ENCODE data around the gene NDUFAF7. TPM values are rescaled to one million over a fixed set of nuclear protein-coding genes. Genes with fewer than 3 reads are reported as not detected.
"Not testable (repeated sequence)": the region's sequence is repeated elsewhere in the genome, so short reads cannot be mapped to it uniquely, and the experiment has no call there.

Gene NDUFAF7
- total RNA-seq, 1 experiment from 2014 or later: 103 TPM

GRCh38 chr2:37205689-37206341, 25.6 kb upstream of the NDUFAF7 start:
- H3T11ph ChIP-seq (ENCODE audit: low read length): no peak overlapping the region
- WGBS (ENCODE audit: extremely low coverage, insufficient read length, low lambda C conversion rate): no CpG with 5 or more reads among the region's 5 CpGs
- H3K56ac ChIP-seq (ENCODE audit: insufficient read length, low read depth, low read length): peak overlapping the region; percentile 9
- H4K8ac ChIP-seq (replicated peaks; ENCODE audit: insufficient read length, low read depth, low read length): no peak overlapping the region
- H2AFZ ChIP-seq (ENCODE audit: low read length): no peak overlapping the region
- TF ChIP-seq CTCF (conservative IDR thresholded peaks at IDR 0.05): no peak
- no peak overlapping the region for H4K91ac ChIP-seq (ENCODE audit: insufficient read length, low read depth, low read length)
- no peaks in the 10 kb centered on the region for H3K27me3 Mint-ChIP-seq (ENCODE audit: low read depth)
- H3K14ac ChIP-seq (ENCODE audit: insufficient read depth, low read length): peak overlapping the region; percentile 9; the same call in 1 of the 2 replicates
- H2BK20ac ChIP-seq (ENCODE audit: low read depth, low read length, poor library complexity, severe bottlenecking): no peak overlapping the region
- H3K4me1 ChIP-seq (ENCODE audit: insufficient read depth, low read length): no peaks in the 10 kb centered on the region
- peaks cover 21% of the 10 kb centered on the region for H3K9me3 ChIP-seq (ENCODE audit: control insufficient read depth, low read depth, low read length)
- no peaks in the 10 kb centered on the region for H3K23me2 ChIP-seq (ENCODE audit: insufficient read length, low read depth, low read length, poor library complexity, severe bottlenecking)
- H3K23ac ChIP-seq (ENCODE audit: insufficient read length, low read depth, low read length): no peak overlapping the region
- H3K4me3 Mint-ChIP-seq: peak overlapping the region; percentile 30 to 31; a peak in 4 of 5 replicates
- H3K9ac ChIP-seq (ENCODE audit: extremely low read depth, insufficient read length, low read length): no peak overlapping the region
- H2BK5ac ChIP-seq (ENCODE audit: insufficient read length, low read length): no peak overlapping the region
- no peaks in the 10 kb centered on the region for H4K20me1 ChIP-seq (ENCODE audit: control insufficient read depth, insufficient read depth, insufficient read length)
- H3K9me3 Mint-ChIP-seq: peaks cover 42 to 57% of the 10 kb centered on the region in 2 experiments
- H2BK12ac ChIP-seq (ENCODE audit: insufficient read length, low read depth, low read length): no peak overlapping the region
- no peaks in the 10 kb centered on the region for H3K79me1 ChIP-seq (ENCODE audit: insufficient read depth, low read depth, low read length, poor library complexity, severe bottlenecking)
- peak overlapping the region; percentile 72 to 99 (median 98) for H3K27ac Mint-ChIP-seq
- DNase-seq: peak; percentile 83
- peak overlapping the region; percentile 87 for H3K27ac ChIP-seq (ENCODE audit: insufficient read length, low read depth, low read length)
- H2AK5ac ChIP-seq (ENCODE audit: insufficient read length, low read length): peak overlapping the region; percentile 58
- no peak overlapping the region; the same call in 1 of the 2 replicates for H3K4ac ChIP-seq (ENCODE audit: low read depth, low read length)
- peaks cover 87 to 92% (median 90%) of the 10 kb centered on the region in 3 experiments for H3K36me3 Mint-ChIP-seq (ENCODE audit: insufficient read depth in 1 of 3, low read depth in 3 of 3)
- H4K5ac ChIP-seq (ENCODE audit: insufficient read length, low read depth, low read length): peak overlapping the region; percentile 5
- H3K4me1 Mint-ChIP-seq: peaks cover 59 to 61% of the 10 kb centered on the region in 2 experiments
- H3K79me2 ChIP-seq (ENCODE audit: insufficient read depth, low read length): no peaks in the 10 kb centered on the region; the same call in 1 of the 2 replicates
- no peak overlapping the region for H2BK15ac ChIP-seq (ENCODE audit: low read depth, low read length)
- no peaks in the 10 kb centered on the region for H3K27me3 ChIP-seq (ENCODE audit: insufficient read depth, low read length)
- H2BK120ac ChIP-seq (ENCODE audit: low read depth, low read length, poor library complexity, severe bottlenecking): peak overlapping the region; percentile 70
- H3K4me2 ChIP-seq (ENCODE audit: insufficient read depth, insufficient read length, low read length): no peak overlapping the region
- no peak overlapping the region for H3K18ac ChIP-seq (ENCODE audit: insufficient read length, low read depth, low read length)

GRCh38 chr2:37206760-37207159, 24.7 kb upstream of the NDUFAF7 start:
- H4K8ac ChIP-seq (replicated peaks; ENCODE audit: insufficient read length, low read depth, low read length); H2AFZ ChIP-seq (ENCODE audit: low read length); H3K4me1 ChIP-seq (ENCODE audit: insufficient read depth, low read length); H3K56ac ChIP-seq (ENCODE audit: insufficient read length, low read depth, low read length); H3K4me2 ChIP-seq (ENCODE audit: insufficient read depth, insufficient read length, low read length); H4K91ac ChIP-seq (ENCODE audit: insufficient read length, low read depth, low read length); H3T11ph ChIP-seq (ENCODE audit: low read length); H3K9ac ChIP-seq (ENCODE audit: extremely low read depth, insufficient read length, low read length); H3K18ac ChIP-seq (ENCODE audit: insufficient read length, low read depth, low read length); DNase-seq; H2BK15ac ChIP-seq (ENCODE audit: low read depth, low read length); H3K23ac ChIP-seq (ENCODE audit: insufficient read length, low read depth, low read length); H3K27me3 Mint-ChIP-seq (ENCODE audit: low read depth); H3K79me1 ChIP-seq (ENCODE audit: insufficient read depth, low read depth, low read length, poor library complexity, severe bottlenecking); H3K23me2 ChIP-seq (ENCODE audit: insufficient read length, low read depth, low read length, poor library complexity, severe bottlenecking); H3K79me2 ChIP-seq (ENCODE audit: insufficient read depth, low read length); H3K4me3 Mint-ChIP-seq; H2BK5ac ChIP-seq (ENCODE audit: insufficient read length, low read length); H2BK120ac ChIP-seq (ENCODE audit: low read depth, low read length, poor library complexity, severe bottlenecking); H2AK5ac ChIP-seq (ENCODE audit: insufficient read length, low read length); H2BK12ac ChIP-seq (ENCODE audit: insufficient read length, low read depth, low read length); H2BK20ac ChIP-seq (ENCODE audit: low read depth, low read length, poor library complexity, severe bottlenecking); H3K14ac ChIP-seq (ENCODE audit: insufficient read depth, low read length); H4K20me1 ChIP-seq (ENCODE audit: control insufficient read depth, insufficient read depth, insufficient read length); H3K27me3 ChIP-seq (ENCODE audit: insufficient read depth, low read length); H3K4ac ChIP-seq (ENCODE audit: low read depth, low read length): not testable (repeated sequence)
- peaks cover 21% of the 10 kb centered on the region for H3K9me3 ChIP-seq (ENCODE audit: control insufficient read depth, low read depth, low read length)
- Mint-ChIP-seq H3K4me1 (peaks cover 56 to 59% of the 10 kb centered on the region in 2 experiments), H3K27ac (peak overlapping the region; percentile 72 to 99 (median 98)), H3K36me3 (ENCODE audit: insufficient read depth in 1 of 3, low read depth in 3 of 3) (peaks cover 90 to 92% (median 90%) of the 10 kb centered on the region in 3 experiments), H3K9me3 (peaks cover 42 to 57% of the 10 kb centered on the region in 2 experiments)
- H4K5ac ChIP-seq (ENCODE audit: insufficient read length, low read depth, low read length): peak overlapping the region; percentile 5
- H3K27ac ChIP-seq (ENCODE audit: insufficient read length, low read depth, low read length): peak overlapping the region; percentile 87
- no CpG with 5 or more reads among the region's 2 CpGs for WGBS (ENCODE audit: extremely low coverage, insufficient read length, low lambda C conversion rate)

Measured in H9 (cell line).